OCI-LY7 (cell line): ENCODE data around the gene CHCHD10. TPM values are rescaled to one million over a fixed set of nuclear protein-coding genes. Genes with fewer than 3 reads are reported as not detected.

Experiments
- BruUV-seq: library from RNA; stranded (reverse); fragments of 400-500 nt; replicated peaks from 2 replicates; lab custom pipeline; 2021; lab: Mats Ljungman, UMichigan
- CTCF ChIA-PET: fragments of 300-600 bp; sonication (Branson Sonifier 250); formaldehyde crosslinking; loops from one replicate; lab custom pipeline; 2022; ENCODE audit warnings: antibody characterized with exemption; ENCODE audit not compliant: unreplicated experiment; lab: Charles Lee
- POLR2A ChIA-PET: fragments of 300-600 bp; sonication (Branson Sonifier 250); formaldehyde crosslinking; loops from one replicate; lab custom pipeline; 2022; ENCODE audit warnings: antibody characterized with exemption; lab: Charles Lee
- DNase-seq: peaks from one replicate; pipeline ENCODE4 v3.0.0-alpha.2; 2015; ENCODE audit warnings: low spot score
- H2AFZ ChIP-seq: fragments of 200-600 bp; sonication (generic), shearing (Covaris generic); 2 replicates; pipeline ENCODE4 v1.6.1; 2014; ENCODE audit warnings: mild to moderate bottlenecking, antibody characterized with exemption, low read length, moderate library complexity
- H3K27ac ChIP-seq: fragments of 200-600 bp; sonication (generic); 2 replicates; pipeline ENCODE4 v1.5.1; 2014; ENCODE audit warnings: mixed run types, low read depth, mild to moderate bottlenecking, moderate library complexity, low read length, inconsistent platforms; ENCODE audit not compliant: poor library complexity, severe bottlenecking
- H3K36me3 ChIP-seq: fragments of 200-600 bp; sonication (generic); 2 replicates; pipeline ENCODE4 v1.6.1; 2014; ENCODE audit warnings: mild to moderate bottlenecking, antibody characterized with exemption, low read length, moderate library complexity, mixed read lengths; ENCODE audit not compliant: insufficient read depth
- H3K4me1 ChIP-seq: fragments of 200-600 bp; sonication (generic); 2 replicates; pipeline ENCODE4 v1.5.1; 2014; ENCODE audit warnings: mild to moderate bottlenecking, low read length; ENCODE audit not compliant: insufficient read depth, poor library complexity, severe bottlenecking
- H3K4me2 ChIP-seq: fragments of 200-600 bp; sonication (generic); 2 replicates; pipeline ENCODE4 v1.6.1; 2014; ENCODE audit warnings: mild to moderate bottlenecking, low read length
- H3K4me3 ChIP-seq: fragments of 200-600 bp; sonication (generic); 2 replicates; pipeline ENCODE4 v1.5.1; 2014; ENCODE audit warnings: mild to moderate bottlenecking, low read depth, low read length; ENCODE audit not compliant: poor library complexity, severe bottlenecking
- H3K79me2 ChIP-seq: fragments of 200-600 bp; sonication (generic); 2 replicates; pipeline ENCODE4 v1.6.1; 2016; ENCODE audit warnings: low read depth, mild to moderate bottlenecking, low read length, moderate library complexity, mixed read lengths; ENCODE audit not compliant: insufficient read depth
- H3K9me2 ChIP-seq: fragments of 200-600 bp; sonication (generic); 2 replicates; pipeline ENCODE4 v1.6.1; 2016; ENCODE audit warnings: mild to moderate bottlenecking, low read length, mixed read lengths; ENCODE audit not compliant: insufficient read depth
- H3K9me3 ChIP-seq: fragments of 200-600 bp; sonication (generic); 2 replicates; pipeline ENCODE4 v1.6.1; 2014; ENCODE audit warnings: mild to moderate bottlenecking, mixed run types, low read length, mixed read lengths
- H4K20me1 ChIP-seq: fragments of 200-600 bp; sonication (generic); 2 replicates; pipeline ENCODE4 v1.6.1; 2014; ENCODE audit warnings: mild to moderate bottlenecking, antibody characterized with exemption, low read length, moderate library complexity, mixed read lengths; ENCODE audit not compliant: insufficient read depth
- EZH2phosphoT487 ChIP-seq: fragments of 200-600 bp; sonication (generic); IDR thresholded peaks from 2 replicates; pipeline ENCODE4 v1.6.1; 2018; ENCODE audit warnings: low read depth, borderline replicate concordance, mild to moderate bottlenecking, mixed run types, antibody characterized with exemption, low read length, moderate library complexity, mixed read lengths
- intact Hi-C: fragments of 100-400 bp; cut with micrococcal nuclease; formaldehyde crosslinking; loops from one replicate; pipeline ENCODE4 v1.10.0; 2022; ENCODE audit not compliant: unreplicated experiment
- total RNA-seq, 2 experiments: library from RNA; depleted of rRNA in 1 of 2; stranded (reverse); fragments of >200 nt in 1 of 2; shearing (Covaris generic) in 1 of 2; gene quantifications; 2 replicates each; pipeline ENCODE4 v1.2.3, GENCODE V29; 2014 to 2022
- TF ChIP-seq, protein P1 (sequence below): fragments of 200-600 bp; sonication (generic); conservative IDR thresholded peaks from 2 replicates; pipeline ENCODE4 v1.5.1; 2014; ENCODE audit warnings: mild to moderate bottlenecking, antibody characterized with exemption, low read length, moderate library complexity, mixed read lengths

CHCHD10 gene
- total RNA-seq, 2 experiments from 2014 or later = 50.8 to 252 TPM

DNA sequence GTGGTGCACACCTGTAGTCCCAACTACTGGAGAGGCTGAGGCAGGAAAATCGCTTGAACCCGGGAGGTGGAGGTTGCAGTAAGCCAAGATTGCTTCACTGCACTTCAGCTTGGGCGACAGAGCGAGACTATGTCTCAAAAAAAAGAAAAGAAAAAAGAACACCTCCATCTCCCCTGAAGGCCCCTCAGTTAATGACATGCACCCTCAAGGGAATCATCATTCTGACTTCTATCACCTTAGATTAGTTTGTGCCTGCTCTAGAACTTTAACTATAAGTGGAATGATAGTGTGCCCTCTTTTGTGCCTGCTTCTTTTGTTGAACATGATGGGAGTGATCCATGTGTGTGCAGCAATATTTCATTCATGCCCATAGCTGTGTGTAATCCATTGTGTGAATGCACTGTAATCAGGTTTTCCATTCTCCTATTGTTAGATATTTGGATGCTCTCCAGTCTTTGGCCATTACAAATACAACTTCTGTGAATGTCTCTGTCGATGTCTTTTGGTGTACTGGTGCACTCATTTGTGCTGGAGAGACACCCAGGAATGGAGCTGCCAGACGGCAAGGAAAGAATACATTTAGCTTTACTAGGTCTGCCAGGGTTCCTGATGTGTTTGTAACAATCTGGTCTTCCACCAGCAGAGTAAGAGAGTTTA, 12.7 kb downstream of the CHCHD10 start:
- Histone ChIP-seq H3K9me3 (no peaks in the 10 kb centered on the region), H3K36me3 (no peaks in the 10 kb centered on the region; the same call in 1 of the 2 replicates), H3K4me3 (peak overlapping the region; percentile 78), H3K9me2 (no peaks in the 10 kb centered on the region), H3K79me2 (peaks cover 11% of the 10 kb centered on the region; the same call in 1 of the 2 replicates), H3K4me2 (peak overlapping the region; percentile 93), H4K20me1 (no peaks in the 10 kb centered on the region), H2AFZ (peak overlapping the region; percentile 14; the same call in 1 of the 2 replicates), H3K4me1 (peaks cover 54% of the 10 kb centered on the region), H3K27ac (peak overlapping the region; percentile 95)
- ChIA-PET CTCF (no interaction called here), POLR2A (interaction anchor here (0.6 to 2.3 kb wide), 7 partner anchors 12 to 102 kb away, joined by 3 to 8 read pairs (median 4); partner anchors contain the start of gene SLC2A11)
- TF ChIP-seq, protein P1, sequence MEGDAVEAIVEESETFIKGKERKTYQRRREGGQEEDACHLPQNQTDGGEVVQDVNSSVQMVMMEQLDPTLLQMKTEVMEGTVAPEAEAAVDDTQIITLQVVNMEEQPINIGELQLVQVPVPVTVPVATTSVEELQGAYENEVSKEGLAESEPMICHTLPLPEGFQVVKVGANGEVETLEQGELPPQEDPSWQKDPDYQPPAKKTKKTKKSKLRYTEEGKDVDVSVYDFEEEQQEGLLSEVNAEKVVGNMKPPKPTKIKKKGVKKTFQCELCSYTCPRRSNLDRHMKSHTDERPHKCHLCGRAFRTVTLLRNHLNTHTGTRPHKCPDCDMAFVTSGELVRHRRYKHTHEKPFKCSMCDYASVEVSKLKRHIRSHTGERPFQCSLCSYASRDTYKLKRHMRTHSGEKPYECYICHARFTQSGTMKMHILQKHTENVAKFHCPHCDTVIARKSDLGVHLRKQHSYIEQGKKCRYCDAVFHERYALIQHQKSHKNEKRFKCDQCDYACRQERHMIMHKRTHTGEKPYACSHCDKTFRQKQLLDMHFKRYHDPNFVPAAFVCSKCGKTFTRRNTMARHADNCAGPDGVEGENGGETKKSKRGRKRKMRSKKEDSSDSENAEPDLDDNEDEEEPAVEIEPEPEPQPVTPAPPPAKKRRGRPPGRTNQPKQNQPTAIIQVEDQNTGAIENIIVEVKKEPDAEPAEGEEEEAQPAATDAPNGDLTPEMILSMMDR = no peak
- no peak for TF ChIP-seq EZH2phosphoT487
- BruUV-seq = no TSS peak
- intact Hi-C loops = loop anchor here (5.0 to 10.0 kb wide), 2 partner anchors 92 to 820 kb away; no protein-coding TSS in a partner anchor
- peak; percentile 56 for DNase-seq

DNA sequence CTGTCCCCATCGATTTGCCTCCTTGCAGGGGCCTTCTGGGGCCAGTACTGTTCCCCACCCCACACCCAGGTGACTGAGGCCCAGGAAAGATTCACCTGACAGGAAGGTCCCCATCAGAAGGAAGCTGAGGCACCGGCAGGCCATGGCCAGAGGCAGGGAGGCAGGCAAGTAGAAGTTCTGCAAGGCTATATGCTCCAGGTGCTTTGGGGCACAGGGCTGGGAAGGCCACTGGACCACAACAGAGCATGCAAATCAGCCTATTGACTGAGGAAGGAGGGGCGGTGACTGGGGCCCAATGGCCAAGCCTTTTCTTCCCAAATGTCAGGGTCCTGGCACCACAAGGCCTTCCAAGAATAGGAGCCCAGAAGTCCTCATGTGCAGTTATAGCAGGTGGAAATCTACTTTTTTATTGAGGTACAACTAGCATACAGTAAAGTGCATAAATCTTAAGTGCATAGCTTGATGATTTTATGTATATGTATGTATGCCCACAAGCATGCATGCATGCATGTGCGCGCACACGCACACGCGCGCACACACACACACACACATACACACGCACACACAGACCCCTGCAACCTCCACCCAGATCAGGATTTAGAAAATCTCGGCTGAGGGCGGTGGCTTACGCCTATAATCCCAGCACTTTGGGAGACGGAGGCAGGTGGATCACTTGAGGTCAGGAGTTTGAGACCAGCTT, 13.4 kb downstream of the CHCHD10 start, which contains the start of gene VPREB3:
TSS of gene VPREB3 (minus strand) at position 206 of the 700 bp plus-strand sequence. CDS start at position 144, 62 bp downstream.
- H3K79me2 ChIP-seq = peaks cover 11% of the 10 kb centered on the region; the same call in 1 of the 2 replicates
- TF ChIP-seq, protein P1 = no peak
- no peak for TF ChIP-seq EZH2phosphoT487
- no peaks in the 10 kb centered on the region for H3K9me2 ChIP-seq
- peak; percentile 89 for DNase-seq
- ChIA-PET POLR2A (interaction anchor here (0.5 to 2.3 kb wide), 9 partner anchors 13 to 105 kb away, joined by 3 to 8 read pairs (median 3); partner anchors contain the start of gene SLC2A11), CTCF (interaction anchor here (0.5 kb wide), 1 partner anchor 70 kb away, joined by 3 read pairs; no protein-coding TSS in a partner anchor)
- peak within 1 kb of the TSS; percentile 95 for H3K27ac ChIP-seq
- H3K9me3 ChIP-seq = no peaks in the 10 kb centered on the region
- peak within 1 kb of the TSS; percentile 78 for H3K4me3 ChIP-seq
- H3K36me3 ChIP-seq = no peaks in the 10 kb centered on the region; the same call in 1 of the 2 replicates
- peak within 1 kb of the TSS; percentile 14; the same call in 1 of the 2 replicates for H2AFZ ChIP-seq
- H3K4me2 ChIP-seq = peak within 1 kb of the TSS; percentile 93
- intact Hi-C loops = loop anchor here (5.0 to 10.0 kb wide), 2 partner anchors 93 to 820 kb away; no protein-coding TSS in a partner anchor
- H3K4me1 ChIP-seq = peaks cover 59% of the 10 kb centered on the region
- no peaks in the 10 kb centered on the region for H4K20me1 ChIP-seq
- no TSS peak for BruUV-seq
